Stimulated activated effector memory CD8-positive, alpha-beta T cell treated with anti-CD3 and anti-CD28 coated beads, Interleukin-12 subunit alpha, Interleukin-12 subunit beta, amount 100 ng/mL, for 72 hours (primary cell): ENCODE measurements around the gene NPRL2.

Source experiments
- ATAC-seq: fragments of 150-1000 bp; cut with Tn5 transposase; 2 replicates; pipeline ENCODE4 v1.10.0; 2021
- DNase-seq, 2 donors: peaks; one replicate each; pipeline ENCODE4 v3.0.0; 2021 to 2022; ENCODE audit warnings: low spot score in 2 of 2
- H3K27ac Mint-ChIP-seq: one replicate; pipeline ENCODE4 v1.8.0; 2022; ENCODE audit warnings: mild to moderate bottlenecking, mixed read lengths
- H3K36me3 Mint-ChIP-seq: one replicate; pipeline ENCODE4 v1.8.0; 2022; ENCODE audit warnings: mild to moderate bottlenecking, mixed read lengths
- H3K4me1 Mint-ChIP-seq: one replicate; pipeline ENCODE4 v1.8.0; 2022; ENCODE audit warnings: mixed read lengths
- H3K4me3 Mint-ChIP-seq: one replicate; pipeline ENCODE4 v1.8.0; 2022; ENCODE audit warnings: mild to moderate bottlenecking, mixed read lengths
- H3K9me3 Mint-ChIP-seq: one replicate; pipeline ENCODE4 v1.8.0; 2022; ENCODE audit warnings: mixed read lengths

NPRL2 gene

GRCh38 chr3:50345008-50345407, 5.6 kb downstream of the NPRL2 start:
- peak overlapping the region; percentile 68 for H3K4me3 Mint-ChIP-seq
- ATAC-seq (no peak), DNase-seq (peak in 1 of 2 donors; percentile 58)
- H3K4me1 Mint-ChIP-seq = peaks cover 70% of the 10 kb centered on the region
- no peaks in the 10 kb centered on the region for H3K9me3 Mint-ChIP-seq
- no peak overlapping the region for H3K27ac Mint-ChIP-seq
- peaks cover 42% of the 10 kb centered on the region for H3K36me3 Mint-ChIP-seq

- ATAC-seq = no peak
- DNase-seq = no peak
- Mint-ChIP-seq H3K4me3 (no peak overlapping the region), H3K27ac (peak overlapping the region; percentile 52), H3K36me3 (peaks cover 42% of the 10 kb centered on the region), H3K4me1 (peaks cover 67% of the 10 kb centered on the region), H3K9me3 (no peaks in the 10 kb centered on the region)
Observed at GRCh38 chr3:50342813-50343633, 7.6 kb downstream of the NPRL2 start.

- H3K9me3 Mint-ChIP-seq = no peaks in the 10 kb centered on the region
- peaks cover 63% of the 10 kb centered on the region for H3K4me1 Mint-ChIP-seq
- peak overlapping the region; percentile 93 for H3K4me3 Mint-ChIP-seq
- H3K36me3 Mint-ChIP-seq = peaks cover 42% of the 10 kb centered on the region
- H3K27ac Mint-ChIP-seq = peak overlapping the region; percentile 50
- ATAC-seq (no peak), DNase-seq (no peak)
Observed at GRCh38 chr3:50341996-50342650, 8.5 kb downstream of the NPRL2 start.

DNA sequence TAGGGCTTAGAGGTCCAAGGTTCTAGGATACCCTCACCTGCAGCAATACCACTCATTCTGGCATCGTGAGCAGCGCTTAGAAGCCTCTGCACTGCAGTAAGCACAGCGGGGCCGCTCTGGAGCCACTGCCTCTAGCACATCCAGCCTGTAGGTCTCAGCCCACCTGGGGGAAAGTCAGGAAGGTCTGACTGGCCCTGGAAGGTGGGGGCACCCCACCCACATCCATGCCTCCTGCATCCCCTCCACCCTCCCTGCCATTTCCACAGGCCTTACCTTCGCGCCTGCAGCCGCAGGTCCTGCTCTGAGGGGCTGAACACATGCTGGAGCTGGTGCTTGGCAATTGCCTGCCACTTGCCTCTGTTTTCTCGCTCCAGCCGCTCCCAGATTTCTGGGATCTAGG, 9.0 kb downstream of the NPRL2 start:
- Mint-ChIP-seq H3K4me3 (peak overlapping the region; percentile 93), H3K27ac (peak overlapping the region; percentile 96), H3K36me3 (peaks cover 42% of the 10 kb centered on the region), H3K9me3 (no peaks in the 10 kb centered on the region), H3K4me1 (peaks cover 62% of the 10 kb centered on the region)
- no peak for ATAC-seq
- no peak for DNase-seq

DNA sequence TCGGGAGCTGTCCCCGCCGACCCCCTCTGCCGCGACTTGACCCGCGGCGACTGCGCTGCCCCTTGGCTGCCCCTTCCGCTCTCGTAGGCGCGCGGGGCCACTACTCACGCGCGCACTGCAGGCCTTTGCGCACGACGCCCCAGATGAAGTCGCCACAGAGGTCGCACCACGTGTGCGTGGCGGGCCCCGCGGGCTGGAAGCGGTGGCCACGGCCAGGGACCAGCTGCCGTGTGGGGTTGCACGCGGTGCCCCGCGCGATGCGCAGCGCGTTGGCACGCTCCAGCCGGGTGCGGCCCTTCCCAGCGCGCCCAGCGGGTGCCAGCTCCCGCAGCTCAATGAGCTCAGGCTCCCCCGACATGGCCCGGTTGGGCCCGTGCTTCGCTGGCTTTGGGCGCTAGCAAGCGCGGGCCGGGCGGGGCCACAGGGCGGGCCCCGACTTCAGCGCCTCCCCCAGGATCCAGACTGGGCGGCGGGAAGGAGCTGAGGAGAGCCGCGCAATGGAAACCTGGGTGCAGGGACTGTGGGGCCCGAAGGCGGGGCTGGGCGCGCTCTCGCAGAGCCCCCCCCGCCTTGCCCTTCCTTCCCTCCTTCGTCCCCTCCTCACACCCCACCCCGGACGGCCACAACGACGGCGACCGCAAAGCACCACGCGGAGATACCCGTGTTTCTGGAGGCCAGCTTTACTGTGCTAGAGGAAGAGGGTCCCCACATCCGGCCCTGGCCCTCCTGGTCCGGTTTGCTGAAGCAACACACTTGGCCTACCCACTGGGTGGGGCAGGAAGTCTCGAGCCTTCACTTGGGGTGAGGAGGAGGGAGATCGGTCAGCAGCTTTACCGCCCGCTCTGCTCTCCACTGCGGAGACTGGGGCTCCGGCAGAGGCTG, 9.9 kb downstream of the NPRL2 start, which contains the start of gene RASSF1:
Gene RASSF1 (minus strand): TSS at position 389 of the 882 bp plus-strand sequence. CDS start 31 bp downstream, at position 358.
- ATAC-seq (peak; percentile 52), DNase-seq (peak; percentile 63 to 92)
- peak within 1 kb of the TSS; percentile 96 for H3K27ac Mint-ChIP-seq
- H3K4me1 Mint-ChIP-seq = peaks cover 62% of the 10 kb centered on the region
- peak within 1 kb of the TSS; percentile 93 for H3K4me3 Mint-ChIP-seq
- peaks cover 48% of the 10 kb centered on the region for H3K36me3 Mint-ChIP-seq
- H3K9me3 Mint-ChIP-seq = no peaks in the 10 kb centered on the region

GRCh38 chr3:50340147-50340447, 10.5 kb downstream of the NPRL2 start:
- Mint-ChIP-seq H3K4me3 (peak overlapping the region; percentile 93), H3K27ac (peak overlapping the region; percentile 96), H3K4me1 (peaks cover 64% of the 10 kb centered on the region), H3K36me3 (peaks cover 54% of the 10 kb centered on the region), H3K9me3 (no peaks in the 10 kb centered on the region)
- DNase-seq (no peak), ATAC-seq (no peak)

GRCh38 chr3:50339485-50340146, 11.0 kb downstream of the NPRL2 start:
- Mint-ChIP-seq H3K36me3 (peaks cover 59% of the 10 kb centered on the region), H3K9me3 (no peaks in the 10 kb centered on the region), H3K4me1 (peaks cover 67% of the 10 kb centered on the region), H3K4me3 (peak overlapping the region; percentile 93), H3K27ac (peak overlapping the region; percentile 96)
- ATAC-seq (no peak), DNase-seq (peak in 1 of 2 donors; percentile 60)

DNA sequence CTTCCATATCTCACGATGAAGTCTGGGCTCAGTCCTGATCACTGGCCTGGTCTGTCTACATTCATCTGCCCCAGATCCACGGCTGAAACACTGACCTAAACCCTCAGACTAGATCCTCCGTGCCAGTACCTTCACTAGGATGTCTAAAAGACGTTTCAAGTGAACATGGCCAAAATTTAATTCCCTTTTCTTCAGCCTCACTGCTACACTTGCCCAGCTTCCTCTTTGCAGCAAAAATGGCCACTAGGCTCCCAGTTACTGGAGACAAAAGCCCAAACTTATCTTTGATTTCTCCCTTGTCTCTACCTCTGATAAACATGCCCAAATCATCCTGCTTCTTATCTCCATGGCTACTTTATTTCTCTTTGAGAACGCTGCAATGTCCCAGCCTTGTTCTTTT, 11.6 kb downstream of the NPRL2 start:
- DNase-seq (no peak), ATAC-seq (no peak)
- no peaks in the 10 kb centered on the region for H3K9me3 Mint-ChIP-seq
- peak overlapping the region; percentile 93 for H3K4me3 Mint-ChIP-seq
- H3K36me3 Mint-ChIP-seq = peaks cover 65% of the 10 kb centered on the region
- peaks cover 72% of the 10 kb centered on the region for H3K4me1 Mint-ChIP-seq
- peak overlapping the region; percentile 96 for H3K27ac Mint-ChIP-seq

- Mint-ChIP-seq H3K36me3 (peaks cover 82% of the 10 kb centered on the region), H3K4me3 (peak overlapping the region; percentile 93), H3K4me1 (peaks cover 62% of the 10 kb centered on the region)
Observed at GRCh38 chr3:50337175-50337861, 13.3 kb downstream of the NPRL2 start.

DNA sequence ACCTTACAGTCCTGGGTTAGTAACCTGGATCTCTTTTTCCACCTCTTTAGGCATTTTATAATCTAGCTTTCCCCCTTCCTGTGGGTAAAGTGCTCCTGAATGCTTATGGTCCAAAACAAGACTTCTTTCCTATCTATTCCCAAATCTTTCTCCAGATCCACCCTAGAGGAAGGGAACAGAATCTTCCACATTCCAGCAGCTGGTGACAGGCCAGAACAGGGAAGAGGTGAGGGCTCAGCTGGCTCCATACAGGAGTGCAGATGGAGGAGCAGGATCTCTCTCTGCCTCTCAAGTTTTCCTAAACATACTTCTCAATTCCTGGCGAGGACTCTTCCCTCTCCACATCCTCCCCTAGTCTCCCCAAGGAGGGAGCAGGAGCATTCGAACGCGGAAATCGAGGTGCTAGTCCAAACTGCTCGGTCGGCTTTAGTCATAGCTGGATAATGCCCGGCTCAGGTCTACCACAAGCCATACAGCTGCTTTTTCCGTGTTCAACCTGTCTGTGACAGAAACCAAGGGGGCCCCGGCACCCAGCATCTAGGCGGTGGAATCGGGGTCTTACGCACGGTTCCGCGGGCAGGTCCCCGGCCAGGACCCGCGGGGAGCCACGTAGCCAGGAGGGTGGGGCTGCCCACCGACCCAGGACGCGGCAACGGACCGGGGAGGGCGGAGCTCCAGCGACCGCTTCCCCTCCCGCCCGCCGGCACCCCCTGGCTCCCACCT, 14.0 kb downstream of the NPRL2 start:
- H3K27ac Mint-ChIP-seq = peak overlapping the region; percentile 96
- ATAC-seq (peak; percentile 59), DNase-seq (no peak)
- H3K9me3 Mint-ChIP-seq = no peaks in the 10 kb centered on the region
- peaks cover 89% of the 10 kb centered on the region for H3K36me3 Mint-ChIP-seq
- peak overlapping the region; percentile 93 for H3K4me3 Mint-ChIP-seq
- H3K4me1 Mint-ChIP-seq = peaks cover 59% of the 10 kb centered on the region

More at GRCh38 chr3:50337175-50337861, 13.3 kb downstream of the NPRL2 start:
- Mint-ChIP-seq H3K9me3 (no peaks in the 10 kb centered on the region), H3K27ac (peak overlapping the region; percentile 96)
- ATAC-seq (peak; percentile 82), DNase-seq (peak; percentile 85 to 98)

DNA sequence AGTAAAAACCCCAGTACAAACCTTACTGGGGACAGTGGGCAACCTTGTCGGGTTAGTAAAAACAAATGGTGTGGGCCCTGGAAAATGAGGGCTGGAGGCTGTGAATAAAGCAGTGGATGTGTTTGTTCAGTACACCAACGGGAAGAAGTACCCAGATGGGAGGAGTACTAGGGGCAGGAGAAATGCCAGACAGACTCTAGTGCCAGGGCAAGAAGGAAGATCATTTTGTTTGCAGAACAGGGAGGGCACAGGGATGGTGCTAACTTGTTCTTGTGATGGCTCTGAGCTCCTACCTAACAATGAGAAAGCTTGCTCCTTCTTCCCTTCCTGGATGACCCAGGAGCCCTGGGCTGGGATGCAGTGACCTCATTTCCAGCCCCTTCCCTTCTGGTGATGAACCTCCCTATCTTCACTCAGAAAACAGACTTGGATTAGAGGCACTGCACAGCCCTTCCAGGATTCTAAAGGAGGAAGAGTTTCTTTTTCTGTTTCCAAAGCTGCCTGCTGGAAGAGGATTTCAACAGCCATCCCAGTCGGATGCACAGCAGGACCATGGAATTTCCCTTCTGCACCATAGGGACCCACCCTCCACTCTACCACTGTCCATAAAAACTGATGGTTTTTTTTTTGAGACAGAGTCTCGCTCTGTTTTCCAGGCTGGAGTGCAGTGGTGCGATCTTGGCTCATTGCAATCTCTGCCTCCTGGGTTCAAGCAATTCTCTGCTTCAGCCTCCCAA, 16.1 kb downstream of the NPRL2 start:
- H3K36me3 Mint-ChIP-seq = peaks cover 100% of the 10 kb centered on the region
- no peaks in the 10 kb centered on the region for H3K9me3 Mint-ChIP-seq
- peak overlapping the region; percentile 96 for H3K27ac Mint-ChIP-seq
- no peak for ATAC-seq
- no peak for DNase-seq
- peaks cover 50% of the 10 kb centered on the region for H3K4me1 Mint-ChIP-seq
- H3K4me3 Mint-ChIP-seq = peak overlapping the region; percentile 93

GRCh38 chr3:50333744-50334328, 16.7 kb downstream of the NPRL2 start:
- peak overlapping the region; percentile 96 for H3K27ac Mint-ChIP-seq
- no peak for DNase-seq
- H3K9me3 Mint-ChIP-seq = no peaks in the 10 kb centered on the region
- H3K4me3 Mint-ChIP-seq = peak overlapping the region; percentile 93
- peaks cover 43% of the 10 kb centered on the region for H3K4me1 Mint-ChIP-seq
- H3K36me3 Mint-ChIP-seq = peaks cover 100% of the 10 kb centered on the region
- ATAC-seq = no peak

DNA sequence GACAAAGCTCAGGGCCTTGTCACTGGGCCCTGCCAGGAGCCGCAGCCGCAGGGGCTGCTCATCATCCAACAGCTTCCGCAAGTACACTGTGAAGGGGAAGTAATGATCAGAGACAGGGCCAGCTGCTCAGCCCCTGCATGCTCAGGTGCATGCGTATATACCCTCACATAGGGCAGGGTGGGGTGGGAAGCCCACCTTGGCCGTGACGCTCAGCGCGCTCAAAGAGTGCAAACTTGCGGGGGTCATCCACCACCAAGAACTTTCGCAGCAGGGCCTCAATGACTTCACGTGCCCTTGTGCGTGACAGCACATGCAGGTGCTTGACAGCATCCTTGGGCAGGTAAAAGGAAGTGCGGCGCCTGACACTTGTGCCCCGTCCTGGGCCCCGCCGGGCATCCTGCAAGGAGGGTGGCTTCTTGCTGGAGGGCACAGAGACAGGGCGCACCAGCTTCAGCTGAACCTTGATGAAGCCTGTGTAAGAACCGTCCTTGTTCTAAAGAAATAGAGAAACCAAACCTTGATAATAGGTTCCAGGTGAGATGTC, 19.1 kb downstream of the NPRL2 start:
- Mint-ChIP-seq H3K4me1 (peaks cover 41% of the 10 kb centered on the region), H3K27ac (no peak overlapping the region), H3K36me3 (peaks cover 93% of the 10 kb centered on the region), H3K9me3 (no peaks in the 10 kb centered on the region), H3K4me3 (no peak overlapping the region)
- DNase-seq (no peak), ATAC-seq (no peak)
